HCT116 (cell line): Measurements from ENCODE around the gene LIM2. TPM values are rescaled to one million over a fixed set of nuclear protein-coding genes. Genes with fewer than 3 reads are reported as not detected.

Experiments used
- ATAC-seq: fragments of 200-7000 bp; cut with Tn5 transposase; 2 replicates; pipeline ENCODE4 v1.9.1; 2020; ENCODE audit warnings: mild to moderate bottlenecking, moderate library complexity
- BruUV-seq: library from RNA; stranded (reverse); fragments of 400-500 nt; replicated peaks from 2 replicates; lab custom pipeline; 2021; lab: Mats Ljungman, UMichigan
- CTCF ChIA-PET: fragments of 300-600 bp; sonication (Branson Sonifier 250); formaldehyde crosslinking; loops from one replicate; lab custom pipeline; 2021; ENCODE audit warnings: antibody characterized with exemption; lab: Charles Lee
- POLR2A ChIA-PET: fragments of 300-600, 350-600 bp; sonication (Branson Sonifier 250); formaldehyde crosslinking; loops from one replicate; lab custom pipeline; 2021; ENCODE audit warnings: antibody characterized with exemption; lab: Charles Lee
- RAD21 ChIA-PET, 2 experiments: fragments of 300-600 bp; sonication (Branson Sonifier 250); formaldehyde crosslinking; loops; one replicate each; lab custom pipeline; 2023; ENCODE audit warnings: low total read pairs in 2 of 2; ENCODE audit not compliant: uncharacterized antibody in 2 of 2, unreplicated experiment in 2 of 2, low non-redundant PET in 1 of 2; lab: Charles Lee
- DNase-seq: peaks from one replicate; pipeline ENCODE4 v3.0.0-alpha.2; 2010; ENCODE audit warnings: low read depth, low spot score
- H2AFZ ChIP-seq: fragments of 200-600 bp; shearing (Covaris generic), sonication (generic); 2 replicates; pipeline ENCODE4 v1.6.1; 2017; ENCODE audit warnings: low read depth, mixed run types, mixed read lengths, antibody characterized with exemption, low read length; ENCODE audit not compliant: poor library complexity, severe bottlenecking
- H3K27ac ChIP-seq: 2 replicates; pipeline ENCODE4 v1.5.1; 2012; ENCODE audit warnings: low read depth, low read length
- H3K27me3 ChIP-seq: fragments of 200-600 bp; sonication (generic); 2 replicates; pipeline ENCODE4 v1.6.1; 2016; ENCODE audit warnings: mixed run types, low read length, mixed read lengths; ENCODE audit not compliant: insufficient read depth
- H3K36me3 ChIP-seq, 2 experiments: fragments of 200-500 bp in 1 of 2; fragments of 200-600 bp in 1 of 2; sonication (Bioruptor generic) in 1 of 2; sonication (generic) in 1 of 2; 2 replicates each; pipeline versions ENCODE4 v1.5.1 to v1.6.1; 2014 to 2016; ENCODE audit warnings: low read length in 2 of 2, inconsistent platforms in 1 of 2, mixed read lengths in 1 of 2, mixed run types in 1 of 2; ENCODE audit not compliant: insufficient read depth in 2 of 2, control insufficient read depth in 1 of 2
- H3K4me1 ChIP-seq, 2 experiments: fragments of 200-600 bp in 1 of 2; sonication (generic) in 1 of 2; 2 replicates each; pipeline versions ENCODE4 v1.5.1 to v1.6.1; 2012 to 2017; ENCODE audit warnings: low read length in 2 of 2, inconsistent platforms in 1 of 2, mild to moderate bottlenecking in 1 of 2, mixed read lengths in 1 of 2, mixed run types in 1 of 2, moderate library complexity in 1 of 2; ENCODE audit not compliant: insufficient read depth in 2 of 2, control insufficient read depth in 1 of 2
- H3K4me2 ChIP-seq: fragments of 200-600 bp; sonication (generic); 2 replicates; pipeline ENCODE4 v1.6.1; 2017; ENCODE audit warnings: mixed run types, low read length, mixed read lengths
- H3K4me3 ChIP-seq, 2 experiments: fragments of 200-600 bp in 1 of 2; sonication (generic) in 1 of 2; replicated peaks in 1 of 2; 2 replicates each; pipeline ENCODE4 v1.5.1; 2011 to 2016; ENCODE audit warnings: low read length in 2 of 2, control low read depth in 1 of 2, low read depth in 1 of 2, mild to moderate bottlenecking in 1 of 2, mixed read lengths in 1 of 2, mixed run types in 1 of 2
- H3K79me2 ChIP-seq: fragments of 200-600 bp; sonication (generic); 2 replicates; pipeline ENCODE4 v1.6.1; 2017; ENCODE audit warnings: mild to moderate bottlenecking, mixed run types, low read length, moderate library complexity, mixed read lengths; ENCODE audit not compliant: insufficient read depth
- H3K9ac ChIP-seq: fragments of 200-600 bp; sonication (generic); 2 replicates; pipeline ENCODE4 v1.6.1; 2016; ENCODE audit warnings: low read length, mixed read lengths
- H3K9me2 ChIP-seq: fragments of 200-600 bp; sonication (generic), shearing (Covaris generic); 2 replicates; pipeline ENCODE4 v1.6.1; 2017; ENCODE audit warnings: mixed run types, mild to moderate bottlenecking, moderate library complexity; ENCODE audit not compliant: insufficient read depth
- H3K9me3 ChIP-seq, 2 experiments: fragments of 200-500 bp in 1 of 2; fragments of 200-600 bp in 1 of 2; sonication (Bioruptor generic) in 1 of 2; sonication (generic) in 1 of 2; 2 replicates each; pipeline ENCODE4 v1.6.1; 2014 to 2017; ENCODE audit warnings: low read length in 2 of 2, mixed read lengths in 2 of 2, inconsistent platforms in 1 of 2, low read depth in 1 of 2, mild to moderate bottlenecking in 1 of 2, mixed run types in 1 of 2, moderate library complexity in 1 of 2; ENCODE audit not compliant: control insufficient read depth in 1 of 2, insufficient read depth in 1 of 2
- H4K20me1 ChIP-seq: fragments of 200-600 bp; sonication (generic), shearing (Covaris generic); 2 replicates; pipeline ENCODE4 v1.6.1; 2017; ENCODE audit warnings: mixed run types, mild to moderate bottlenecking, moderate library complexity; ENCODE audit not compliant: insufficient read depth
- CBX3 ChIP-seq: IDR thresholded peaks from 2 replicates; pipeline ENCODE4 v1.6.1; 2012; ENCODE audit warnings: low read depth
- CTCF ChIP-seq, 3 experiments: fragments of 200-600 bp in 1 of 3; sonication (generic) in 1 of 3; IDR thresholded peaks in 2 of 3; conservative IDR thresholded peaks in 1 of 3; 2 replicates each; pipeline ENCODE4 v1.5.1; 2012 to 2017; ENCODE audit warnings: low read depth in 2 of 3, low read length in 2 of 3, antibody characterized with exemption in 1 of 3, borderline replicate concordance in 1 of 3, control low read depth in 1 of 3, mild to moderate bottlenecking in 1 of 3, mixed read lengths in 1 of 3, mixed run types in 1 of 3, moderate library complexity in 1 of 3; ENCODE audit not compliant: insufficient read depth in 1 of 3
- EZH2phosphoT487 ChIP-seq: fragments of 200-600 bp; IDR thresholded peaks from 2 replicates; pipeline ENCODE4 v1.6.1; 2018; ENCODE audit warnings: antibody characterized with exemption, borderline replicate concordance
- REST ChIP-seq: IDR thresholded peaks from 2 replicates; pipeline ENCODE4 v1.6.1; 2012; ENCODE audit warnings: low read depth
- ZNF274 ChIP-seq: fragments of 200-500 bp; sonication (Bioruptor generic); IDR thresholded peaks from 2 replicates; pipeline ENCODE4 v1.6.1; 2014; ENCODE audit warnings: mild to moderate bottlenecking, low read depth, low read length, inconsistent platforms
- intact Hi-C: fragments of 100-400 bp; cut with micrococcal nuclease; formaldehyde crosslinking; loops from 2 replicates; pipeline ENCODE4 v1.10.0; 2022
- total RNA-seq: library from RNA; stranded (reverse); gene quantifications from one replicate; pipeline ENCODE4 v1.2.1, GENCODE V29; 2021; ENCODE audit not compliant: unreplicated experiment

LIM2 gene
- total RNA-seq, 1 experiment from 2014 or later = not detected

GRCh38 chr19:51347209-51347928 is 40.4 kb downstream of the LIM2 start:
- Histone ChIP-seq H3K9ac (no peak overlapping the region), H2AFZ (no peak overlapping the region), H3K27me3 (no peaks in the 10 kb centered on the region), H3K36me3 (peaks cover 3 to 14% of the 10 kb centered on the region in 2 experiments; a peak in 3 of 4 replicates), H3K4me2 (no peak overlapping the region), H3K9me3 (no peaks in the 10 kb centered on the region), H3K79me2 (no peaks in the 10 kb centered on the region), H3K27ac (no peak overlapping the region), H3K4me1 (peaks cover 0 to 32% of the 10 kb centered on the region in 2 experiments; a peak in 3 of 4 replicates), H3K4me3 (no peak overlapping the region), H4K20me1 (no peaks in the 10 kb centered on the region), H3K9me2 (no peaks in the 10 kb centered on the region)
- DNase-seq (no peak), ATAC-seq (no peak)
- ChIA-PET RAD21 (no interaction called here), CTCF (no interaction called here), POLR2A (no interaction called here)
- TF ChIP-seq REST (no peak), ZNF274 (no peak), CBX3 (no peak), EZH2phosphoT487 (no peak)
- BruUV-seq = no TSS peak
- intact Hi-C loops = no loop called here

GRCh38 chr19:51346742-51347141 is 41.0 kb downstream of the LIM2 start:
- Histone ChIP-seq H3K9ac (no peak overlapping the region), H3K36me3 (peaks cover 3 to 14% of the 10 kb centered on the region in 2 experiments; a peak in 3 of 4 replicates), H3K4me2 (no peak overlapping the region), H3K9me2 (no peaks in the 10 kb centered on the region), H3K79me2 (no peaks in the 10 kb centered on the region), H3K4me3 (no peak overlapping the region), H4K20me1 (no peaks in the 10 kb centered on the region), H3K27me3 (no peaks in the 10 kb centered on the region), H3K27ac (no peak overlapping the region), H3K4me1 (peaks cover 0 to 37% of the 10 kb centered on the region in 2 experiments; a peak in 3 of 4 replicates), H3K9me3 (no peaks in the 10 kb centered on the region), H2AFZ (no peak overlapping the region)
- CTCF ChIA-PET = no interaction called here
- ATAC-seq (no peak), DNase-seq (no peak)
- no TSS peak for BruUV-seq
- TF ChIP-seq CTCF (IDR thresholded peaks at IDR 0.05 in 2 of 3, conservative IDR thresholded peaks at IDR 0.05 in 1 of 3; ENCODE audit: borderline replicate concordance in 1 of 3, insufficient read depth in 1 of 3, low read depth in 2 of 3, low read length in 2 of 3) (peak in 1 of 3 experiments; percentile 23; a peak in 1 of 6 replicates), EZH2phosphoT487 (no peak)
- intact Hi-C loops = no loop called here
- RAD21 ChIA-PET = no interaction called here
- POLR2A ChIA-PET = no interaction called here
